Smooth muscle cell (in vitro differentiated cells): Measurements from ENCODE around the gene SLC25A3. TPM values are rescaled to one million over a fixed set of nuclear protein-coding genes. Genes with fewer than 3 reads are reported as not detected.
"Not testable (repeated sequence)": the region's sequence is repeated elsewhere in the genome, so short reads cannot be mapped to it uniquely, and the experiment has no call there.

ENCODE experiments used
- DNase-seq: peaks from one replicate; lab custom pipeline; 2025; ENCODE audit not compliant: unreplicated experiment; lab: John Stamatoyannopoulos, UW
- H2AFZ ChIP-seq: fragments of 200-600 bp; sonication (generic); 2 replicates; pipeline ENCODE4 v1.6.0; 2016; ENCODE audit warnings: antibody characterized with exemption, low read depth, mild to moderate bottlenecking
- H3F3A ChIP-seq: fragments of 200-600 bp; sonication (generic); 2 replicates; pipeline ENCODE4 v1.6.0; 2017; ENCODE audit warnings: antibody characterized with exemption, low read depth
- H3K27ac ChIP-seq: fragments of 200-600 bp; sonication (generic); 2 replicates; pipeline ENCODE4 v1.5.1; 2016; ENCODE audit warnings: low read depth, mild to moderate bottlenecking
- H3K27me3 ChIP-seq: fragments of 200-600 bp; sonication (generic); 2 replicates; pipeline ENCODE4 v1.6.1; 2016; ENCODE audit warnings: low read depth, mild to moderate bottlenecking
- H3K36me3 ChIP-seq: fragments of 200-600 bp; sonication (generic); 2 replicates; pipeline ENCODE4 v1.5.1; 2016; ENCODE audit warnings: low read depth
- H3K4me1 ChIP-seq: fragments of 200-600 bp; sonication (generic); 2 replicates; pipeline ENCODE4 v1.5.1; 2016; ENCODE audit warnings: low read depth
- H3K4me2 ChIP-seq: fragments of 200-600 bp; sonication (generic); 2 replicates; pipeline ENCODE4 v1.6.0; 2016; ENCODE audit warnings: mild to moderate bottlenecking
- H3K4me3 ChIP-seq: fragments of 200-600 bp; sonication (generic); 2 replicates; pipeline ENCODE4 v1.5.1; 2016; ENCODE audit warnings: mild to moderate bottlenecking
- H3K79me2 ChIP-seq: fragments of 200-600 bp; sonication (generic); 2 replicates; pipeline ENCODE4 v1.6.0; 2016; ENCODE audit warnings: low read depth, mild to moderate bottlenecking
- H3K9ac ChIP-seq: fragments of 200-600 bp; sonication (generic); 2 replicates; pipeline ENCODE4 v1.6.0; 2016; ENCODE audit warnings: low read depth
- H3K9me3 ChIP-seq: fragments of 200-600 bp; sonication (generic); replicated peaks from 2 replicates; pipeline ENCODE4 v1.5.1; 2016; ENCODE audit warnings: low read depth
- H4K20me1 ChIP-seq: fragments of 200-600 bp; sonication (generic); 2 replicates; pipeline ENCODE4 v1.6.0; 2016; ENCODE audit warnings: low read depth
- CTCF ChIP-seq: fragments of 200-600 bp; sonication (generic); IDR thresholded peaks from 2 replicates; pipeline ENCODE4 v1.5.1; 2017; ENCODE audit warnings: borderline replicate concordance, mild to moderate bottlenecking, antibody characterized with exemption; ENCODE audit not compliant: insufficient read depth, poor library complexity, severe bottlenecking
- WGBS: methylation state at CpG from one replicate; pipeline ENCODE4 v1.1.7; 2016; ENCODE audit warnings: low lambda C conversion rate; 5-methylcytosine and 5-hydroxymethylcytosine counted together
- polyA plus RNA-seq: library from polyadenylated mRNA; unstranded; fragments of >200 nt; fragmentation: Nextera tagmentation; extraction: Ambion mirVana; gene quantifications from 2 replicates; pipeline ENCODE4 v1.2.1, GENCODE V29; 2016
- total RNA-seq: library from RNA; depleted of rRNA; stranded (reverse); fragments of >200 nt; gene quantifications from 2 replicates; pipeline ENCODE4 v1.2.3, GENCODE V29; 2014

Gene SLC25A3
- total and polyA plus RNA-seq, 2 experiments from 2014 or later: 440 to 643 TPM

GRCh38 chr12:98637068-98637467 lies 43.6 kb downstream of the SLC25A3 start:
- no peak for TF ChIP-seq CTCF
- Histone ChIP-seq H3K27me3 (no peaks in the 10 kb centered on the region), H4K20me1 (peaks cover 94% of the 10 kb centered on the region), H3K79me2 (peaks cover 85% of the 10 kb centered on the region), H3K4me1 (no peaks in the 10 kb centered on the region), H3K9ac (no peak overlapping the region), H3K27ac (no peak overlapping the region), H3K9me3 (no peaks in the 10 kb centered on the region), H3F3A (no peaks in the 10 kb centered on the region), H3K4me2 (no peak overlapping the region), H2AFZ (no peak overlapping the region), H3K4me3 (no peak overlapping the region), H3K36me3 (peaks cover 7% of the 10 kb centered on the region)
- WGBS: 93% methylated on average over 2 of the region's 2 CpGs
- no peak for DNase-seq

- Histone ChIP-seq H3K4me2 (no peak overlapping the region), H3K9ac (no peak overlapping the region), H3K4me1 (peaks cover 1% of the 10 kb centered on the region), H3K4me3 (no peak overlapping the region), H3K27ac (no peak overlapping the region), H2AFZ (no peak overlapping the region), H3K36me3 (peaks cover 7% of the 10 kb centered on the region), H3K79me2 (peaks cover 89% of the 10 kb centered on the region), H3F3A (no peaks in the 10 kb centered on the region), H3K27me3 (no peaks in the 10 kb centered on the region), H3K9me3 (no peaks in the 10 kb centered on the region), H4K20me1 (peaks cover 98% of the 10 kb centered on the region)
- WGBS: 81% methylated on average over 2 of the region's 2 CpGs
- DNase-seq: no peak
- no peak for TF ChIP-seq CTCF
Observed at GRCh38 chr12:98638009-98638408, 44.5 kb downstream of the SLC25A3 start.

- Histone ChIP-seq H2AFZ (no peak overlapping the region), H3K27me3 (no peaks in the 10 kb centered on the region), H3K4me2 (no peak overlapping the region), H3K27ac (no peak overlapping the region), H3K36me3 (no peaks in the 10 kb centered on the region), H3K9ac (no peak overlapping the region), H3K4me3 (no peak overlapping the region), H3F3A (no peaks in the 10 kb centered on the region), H3K4me1 (peaks cover 7% of the 10 kb centered on the region), H4K20me1 (peaks cover 87% of the 10 kb centered on the region), H3K79me2 (peaks cover 90% of the 10 kb centered on the region), H3K9me3 (no peaks in the 10 kb centered on the region)
- 91% methylated on average over 3 of the region's 3 CpGs for whole genome bisulfite sequencing
- no peak for TF ChIP-seq CTCF
- no peak for DNase-seq
Observed at GRCh38 chr12:98639491-98639890, 46.0 kb downstream of the SLC25A3 start.

- not testable (repeated sequence) for H2AFZ ChIP-seq, H3K27me3 ChIP-seq, DNase-seq, H3K9ac ChIP-seq, H3K9me3 ChIP-seq, H3F3A ChIP-seq, H3K36me3 ChIP-seq, H3K27ac ChIP-seq
- H3K4me1 ChIP-seq: peaks cover 15% of the 10 kb centered on the region
- H3K4me2 ChIP-seq: peak overlapping the region; percentile 98
- H4K20me1 ChIP-seq: peaks cover 71% of the 10 kb centered on the region
- peaks cover 88% of the 10 kb centered on the region for H3K79me2 ChIP-seq
- H3K4me3 ChIP-seq: peak overlapping the region; percentile 77
- WGBS: 97% methylated on average over 5 of the region's 5 CpGs
Observed at GRCh38 chr12:98642801-98643200, 49.3 kb downstream of the SLC25A3 start.
